Panc1 (cell line): ENCODE results near the gene MED12. TPM values are rescaled to one million over a fixed set of nuclear protein-coding genes. Genes with fewer than 3 reads are reported as not detected.

ENCODE experiments used
- ATAC-seq: fragments of 200-7000 bp; cut with Tn5 transposase; 2 replicates; pipeline ENCODE4 v1.9.1; 2020; ENCODE audit warnings: mild to moderate bottlenecking, moderate library complexity
- Bru-seq: library from RNA; stranded (reverse); fragments of 400-500 nt; gene quantifications from one replicate; lab custom pipeline; 2021; lab: Mats Ljungman, UMichigan
- BruChase-seq, 2 experiments: library from RNA; stranded (reverse); fragments of 400-500 nt; gene quantifications; one replicate each; lab custom pipeline; 2021; lab: Mats Ljungman, UMichigan
- BruUV-seq: library from RNA; stranded (reverse); fragments of 400-500 nt; replicated peaks from 2 replicates; lab custom pipeline; 2021; lab: Mats Ljungman, UMichigan
- CTCF ChIA-PET: fragments of 300-600 bp; sonication (Branson Sonifier 250); formaldehyde crosslinking; loops from one replicate; lab custom pipeline; 2022; ENCODE audit warnings: antibody characterized with exemption; lab: Charles Lee
- POLR2A ChIA-PET: fragments of 300-600 bp; sonication (Branson Sonifier 250); formaldehyde crosslinking; loops from one replicate; lab custom pipeline; 2022; ENCODE audit warnings: antibody characterized with exemption; lab: Charles Lee
- DNase-seq: peaks from one replicate; pipeline ENCODE4 v3.0.0-alpha.2; 2010; ENCODE audit warnings: low read depth, low spot score
- H3K27ac ChIP-seq: 2 replicates; pipeline ENCODE4 v1.5.1; 2011; ENCODE audit warnings: mild to moderate bottlenecking, low read length, inconsistent platforms
- H3K27me3 ChIP-seq: fragments of 200-500 bp; sonication (Bioruptor generic); 2 replicates; pipeline ENCODE4 v1.6.0; 2014; ENCODE audit warnings: low read length, inconsistent platforms; ENCODE audit not compliant: control insufficient read depth, insufficient read depth
- H3K36me3 ChIP-seq: fragments of 200-500 bp; sonication (Bioruptor generic); 2 replicates; pipeline ENCODE4 v1.5.1; 2014; ENCODE audit warnings: inconsistent platforms, mild to moderate bottlenecking, low read length, moderate library complexity; ENCODE audit not compliant: control insufficient read depth, insufficient read depth
- H3K4me1 ChIP-seq: 2 replicates; pipeline ENCODE4 v1.5.1; 2011; ENCODE audit warnings: inconsistent platforms, mild to moderate bottlenecking, low read length, moderate library complexity; ENCODE audit not compliant: control insufficient read depth, insufficient read depth
- H3K4me3 ChIP-seq, 2 experiments: 2 replicates each; pipeline ENCODE4 v1.5.1; 2011 to 2012; ENCODE audit warnings: low read depth in 2 of 2, low read length in 2 of 2, mild to moderate bottlenecking in 2 of 2, inconsistent platforms in 1 of 2, moderate library complexity in 1 of 2
- H3K9me3 ChIP-seq: fragments of 200-500 bp; sonication (Bioruptor generic); 2 replicates; pipeline ENCODE4 v1.5.1; 2014; ENCODE audit warnings: low read depth, mild to moderate bottlenecking, inconsistent platforms, low read length, moderate library complexity; ENCODE audit not compliant: control insufficient read depth, insufficient read depth
- CTCF ChIP-seq: fragments of 450-650 bp; IDR thresholded peaks from 2 replicates; pipeline ENCODE4 v1.5.1; 2017; ENCODE audit warnings: mild to moderate bottlenecking
- POLR2AphosphoS5 ChIP-seq: IDR thresholded peaks from 2 replicates; pipeline ENCODE4 v1.6.1; 2012; ENCODE audit warnings: mild to moderate bottlenecking, low read depth, low read length, moderate library complexity
- SIN3A ChIP-seq: IDR thresholded peaks from 2 replicates; pipeline ENCODE4 v1.6.1; 2012; ENCODE audit warnings: low read depth, mild to moderate bottlenecking, low read length, moderate library complexity, borderline replicate concordance; ENCODE audit not compliant: insufficient read depth
- TCF7L2 ChIP-seq: IDR thresholded peaks from 2 replicates; pipeline ENCODE4 v1.6.1; 2011; ENCODE audit warnings: mild to moderate bottlenecking, low read depth, low read length, inconsistent platforms
- in situ Hi-C: cut with HindIII; loops from 2 replicates; pipeline ENCODE4 v1.10.0; 2016; ENCODE audit warnings: low sequenced_read_pairs, low pct_unique_long_range_greater_than_20kb
- intact Hi-C: fragments of 100-400 bp; cut with micrococcal nuclease; formaldehyde crosslinking; loops from one replicate; pipeline ENCODE4 v1.10.0; 2022; ENCODE audit not compliant: unreplicated experiment
- long read RNA-seq: library from polyadenylated mRNA; unstranded; transcript quantifications from one replicate; pipeline ENCODE4 v2.0.0, GENCODE V29; 2021; ENCODE audit not compliant: unreplicated experiment
- polyA plus RNA-seq: library from polyadenylated mRNA; unstranded; fragments of >200 nt; gene quantifications from one replicate; pipeline ENCODE4 v1.2.1, GENCODE V29; 2012; ENCODE audit warnings: missing spikeins; ENCODE audit not compliant: insufficient read length
- total RNA-seq: library from RNA; stranded (reverse); gene quantifications from one replicate; pipeline ENCODE4 v1.2.1, GENCODE V29; 2021; ENCODE audit not compliant: unreplicated experiment
- TF ChIP-seq, protein P1 (sequence below), 2 experiments: IDR thresholded peaks; 2 replicates each; pipeline ENCODE4 v1.6.1; 2011 to 2012; ENCODE audit warnings: low read depth in 2 of 2, control low read depth in 1 of 2, low read length in 1 of 2, mild to moderate bottlenecking in 1 of 2, moderate library complexity in 1 of 2; ENCODE audit not compliant: insufficient read depth in 1 of 2

MED12 gene
- total RNA-seq (42.0 TPM), Bru-seq, nascent RNA (percentile 65 among the genes with signal in this experiment), BruChase-seq, experiment 1, labeled RNA remaining after a 2-hour chase (percentile 77 among the genes with signal in this experiment), BruChase-seq, experiment 2, labeled RNA remaining after a 6-hour chase (percentile 80 among the genes with signal in this experiment)
- polyA plus RNA-seq = 35.5 TPM
- long read RNA-seq, full-length matches to known transcripts = 1 of 20 reads
- long read RNA-seq, partial matches to known transcripts = 16 of 20 reads
- long read RNA-seq, other reads (novel, unspliced or antisense) = 3 of 20 reads

DNA sequence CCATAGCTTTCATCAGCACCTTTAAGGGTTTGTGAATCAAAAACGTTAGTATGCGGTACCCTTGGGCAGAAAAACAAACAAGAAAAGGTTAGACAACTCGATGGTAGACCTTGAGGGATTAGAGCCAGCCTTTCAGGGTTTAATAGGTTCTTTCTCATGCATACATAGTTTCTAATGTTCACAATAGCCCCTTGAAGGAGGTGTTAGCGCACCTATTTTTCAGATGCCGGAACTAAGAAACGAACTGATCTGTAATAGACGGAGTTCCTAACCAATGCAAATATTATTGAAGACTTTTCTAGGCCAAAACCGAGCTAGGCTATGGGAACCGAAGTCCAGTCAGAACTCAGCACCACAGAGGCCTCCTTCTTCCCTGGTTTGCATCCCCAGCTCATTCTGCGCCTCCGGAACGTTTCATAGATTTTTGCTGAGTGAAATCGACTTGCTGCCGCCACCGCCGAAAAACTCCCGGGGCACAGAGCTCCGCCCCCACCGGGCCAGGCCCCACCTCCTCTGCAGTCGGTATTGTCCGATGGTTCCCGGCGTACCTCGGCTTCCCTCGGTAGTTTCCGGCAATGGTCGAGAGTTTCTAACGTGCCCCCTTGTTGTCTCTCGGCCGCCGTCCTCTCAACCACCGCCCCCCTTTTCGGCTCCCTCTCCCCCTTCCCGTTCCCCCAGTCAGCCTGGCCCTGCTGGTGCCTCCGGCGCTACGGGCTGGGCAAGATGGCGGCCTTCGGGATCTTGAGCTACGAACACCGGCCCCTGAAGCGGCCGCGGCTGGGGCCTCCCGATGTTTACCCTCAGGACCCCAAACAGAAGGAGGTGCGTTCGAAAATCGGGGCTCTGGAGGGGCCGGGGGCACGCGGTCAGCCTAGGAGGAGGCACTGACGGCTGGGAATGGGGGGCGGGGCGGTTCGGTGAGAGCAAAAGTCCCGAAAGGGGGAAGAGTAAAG, at the start of gene MED12:
TSS of gene MED12 (plus strand) at position 565 of the 953 bp plus-strand sequence. CDS start at position 724, 159 bp downstream.
- no peaks in the 10 kb centered on the region; the same call in 1 of the 2 replicates for H3K36me3 ChIP-seq
- H3K27me3 ChIP-seq = no peaks in the 10 kb centered on the region
- CTCF ChIA-PET = no interaction called here
- TF ChIP-seq TCF7L2 (no peak), POLR2AphosphoS5 (peak; percentile 47; the same call in 1 of the 2 replicates)
- H3K4me3 ChIP-seq = peak within 1 kb of the TSS; percentile 75 to 81
- peaks cover 5% of the 10 kb centered on the region for H3K4me1 ChIP-seq
- intact Hi-C loops = no loop called here
- no peak for DNase-seq
- no peaks in the 10 kb centered on the region for H3K9me3 ChIP-seq
- POLR2A ChIA-PET = interaction anchor here (0.6 kb wide), 1 partner anchor 64 kb away, joined by 3 read pairs; no protein-coding TSS in a partner anchor
- in situ Hi-C loops = no loop called here
- peak; percentile 99 for ATAC-seq
- no TSS peak for BruUV-seq
- H3K27ac ChIP-seq = peak within 1 kb of the TSS; percentile 81

DNA sequence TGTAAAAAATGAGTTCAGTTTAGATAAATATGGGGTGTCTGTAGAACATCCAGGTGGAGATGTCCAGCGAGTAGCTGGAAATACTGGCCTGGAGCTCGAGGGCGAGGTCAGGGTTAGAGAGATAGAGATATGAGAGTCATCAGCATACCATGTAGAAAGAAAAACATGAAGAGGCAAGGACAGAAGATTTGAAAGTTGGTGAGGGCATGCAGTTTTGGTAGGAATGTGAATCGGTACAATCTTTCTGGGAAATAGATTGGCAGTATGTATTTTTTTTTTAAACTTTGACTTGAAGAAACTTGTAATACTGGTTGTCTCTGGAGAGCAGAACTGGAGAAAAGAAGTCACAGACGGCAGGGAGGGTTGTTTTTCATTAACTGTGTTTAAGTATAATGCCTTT, 47.9 kb upstream of the MED12 start:
- no peak for TF ChIP-seq POLR2AphosphoS5
- TF ChIP-seq SIN3A = no peak
- TF ChIP-seq, protein P1, sequence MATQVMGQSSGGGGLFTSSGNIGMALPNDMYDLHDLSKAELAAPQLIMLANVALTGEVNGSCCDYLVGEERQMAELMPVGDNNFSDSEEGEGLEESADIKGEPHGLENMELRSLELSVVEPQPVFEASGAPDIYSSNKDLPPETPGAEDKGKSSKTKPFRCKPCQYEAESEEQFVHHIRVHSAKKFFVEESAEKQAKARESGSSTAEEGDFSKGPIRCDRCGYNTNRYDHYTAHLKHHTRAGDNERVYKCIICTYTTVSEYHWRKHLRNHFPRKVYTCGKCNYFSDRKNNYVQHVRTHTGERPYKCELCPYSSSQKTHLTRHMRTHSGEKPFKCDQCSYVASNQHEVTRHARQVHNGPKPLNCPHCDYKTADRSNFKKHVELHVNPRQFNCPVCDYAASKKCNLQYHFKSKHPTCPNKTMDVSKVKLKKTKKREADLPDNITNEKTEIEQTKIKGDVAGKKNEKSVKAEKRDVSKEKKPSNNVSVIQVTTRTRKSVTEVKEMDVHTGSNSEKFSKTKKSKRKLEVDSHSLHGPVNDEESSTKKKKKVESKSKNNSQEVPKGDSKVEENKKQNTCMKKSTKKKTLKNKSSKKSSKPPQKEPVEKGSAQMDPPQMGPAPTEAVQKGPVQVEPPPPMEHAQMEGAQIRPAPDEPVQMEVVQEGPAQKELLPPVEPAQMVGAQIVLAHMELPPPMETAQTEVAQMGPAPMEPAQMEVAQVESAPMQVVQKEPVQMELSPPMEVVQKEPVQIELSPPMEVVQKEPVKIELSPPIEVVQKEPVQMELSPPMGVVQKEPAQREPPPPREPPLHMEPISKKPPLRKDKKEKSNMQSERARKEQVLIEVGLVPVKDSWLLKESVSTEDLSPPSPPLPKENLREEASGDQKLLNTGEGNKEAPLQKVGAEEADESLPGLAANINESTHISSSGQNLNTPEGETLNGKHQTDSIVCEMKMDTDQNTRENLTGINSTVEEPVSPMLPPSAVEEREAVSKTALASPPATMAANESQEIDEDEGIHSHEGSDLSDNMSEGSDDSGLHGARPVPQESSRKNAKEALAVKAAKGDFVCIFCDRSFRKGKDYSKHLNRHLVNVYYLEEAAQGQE (IDR thresholded peaks at IDR 0.05; ENCODE audit: insufficient read depth in 1 of 2, low read depth in 2 of 2, low read length in 1 of 2) = no peak
- TF ChIP-seq CTCF = no peak
- TF ChIP-seq TCF7L2 = no peak
- POLR2A ChIA-PET = interaction anchor here (0.6 kb wide), 1 partner anchor 35 kb away, joined by 5 read pairs; no protein-coding TSS in a partner anchor

More for the DNA sequence above, 47.9 kb upstream of the MED12 start:
- no peak overlapping the region for H3K27ac ChIP-seq
- no peak for ATAC-seq
- DNase-seq = no peak
- H3K27me3 ChIP-seq = peaks cover 7% of the 10 kb centered on the region
- intact Hi-C loops = no loop called here
- no peak overlapping the region for H3K4me3 ChIP-seq
- no peaks in the 10 kb centered on the region for H3K9me3 ChIP-seq
- no TSS peak for BruUV-seq
- CTCF ChIA-PET = no interaction called here
- H3K36me3 ChIP-seq = no peaks in the 10 kb centered on the region
- H3K4me1 ChIP-seq = 0 out of 2 replicates have a peak, but pooled peaks cover 3% of the 10 kb centered on the region
- in situ Hi-C loops = no loop called here
